ENCODE measurements around the gene CAMTA1.

- TF ChIP-seq CTCF (IDR thresholded peaks at IDR 0.05; ENCODE audit: borderline replicate concordance, extremely low read depth, low read length, poor library complexity, severe bottlenecking), result no peak
- no peak for TF ChIP-seq EZH2 (IDR thresholded peaks at IDR 0.05; ENCODE audit: borderline replicate concordance, low read depth, low read length, severe bottlenecking)
Observed at GRCh38 chr1:7280347-7280960, 495.2 kb downstream of the CAMTA1 start.

All from DND-41 (cell line).